GM19025 (cell line): ENCODE data around the gene MCF2L.
"Not testable (repeated sequence)": the region's sequence is repeated elsewhere in the genome, so short reads cannot be mapped to it uniquely, and the experiment has no call there.

Experiments
- ATAC-seq: cut with Tn5 transposase; IDR thresholded peaks from one replicate; pipeline ENCODE4 v1.9.1; 2021; ENCODE audit warnings: mild to moderate bottlenecking, low read depth, moderate library complexity; ENCODE audit not compliant: unreplicated experiment

The MCF2L gene

DNA sequence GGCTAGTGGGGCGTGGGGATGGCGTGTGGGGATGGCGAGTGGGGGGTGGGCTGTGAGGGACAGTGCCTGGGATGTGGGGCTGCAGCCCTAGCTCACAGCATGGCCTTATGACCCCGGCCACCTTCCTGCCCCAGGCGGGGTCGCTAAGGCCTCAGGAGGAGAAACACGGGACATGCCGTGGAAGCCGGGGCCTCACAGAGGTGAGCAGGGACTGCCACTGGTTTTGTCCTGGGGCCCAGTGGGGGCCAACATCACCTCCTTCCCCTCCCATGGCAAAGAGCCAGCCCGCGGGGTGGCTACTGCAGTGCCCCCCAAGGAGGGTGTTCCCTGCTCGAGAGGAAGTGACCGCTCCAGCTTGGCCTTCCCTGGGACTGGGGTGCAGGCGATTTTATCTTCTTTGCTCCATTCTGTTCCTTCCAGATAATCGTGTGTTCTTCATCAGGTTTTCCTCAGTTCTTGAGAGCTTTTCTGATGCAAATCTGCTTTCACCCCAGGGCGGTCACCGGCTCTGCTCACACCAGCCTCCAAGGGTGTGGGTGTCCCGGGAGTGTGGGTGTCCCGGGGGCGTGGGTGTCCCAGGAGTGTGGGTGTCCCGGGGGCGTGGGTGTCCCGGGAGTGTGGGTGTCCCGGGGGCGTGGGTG, 137.8 kb downstream of the MCF2L start:
- no peak for ATAC-seq

DNA sequence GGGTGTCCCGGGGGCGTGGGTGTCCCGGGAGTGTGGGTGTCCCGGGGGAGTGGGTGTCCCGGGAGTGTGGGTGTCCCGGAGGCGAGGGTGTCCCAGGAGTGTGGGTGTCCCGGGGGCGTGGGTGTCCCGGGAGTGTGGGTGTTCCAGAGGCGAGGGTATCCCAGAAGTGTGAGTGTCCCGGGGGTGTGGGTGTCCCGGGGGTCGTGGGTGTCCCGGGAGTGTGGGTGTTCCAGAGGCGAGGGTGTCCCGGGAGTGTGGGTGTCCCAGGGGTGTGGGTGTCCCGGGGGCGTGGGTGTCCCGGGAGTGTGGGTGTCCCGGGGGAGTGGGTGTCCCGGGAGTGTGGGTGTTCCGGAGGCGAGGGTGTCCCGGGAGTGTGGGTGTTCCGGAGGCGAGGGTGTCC, 139.5 kb downstream of the MCF2L start:
- not testable (repeated sequence) for ATAC-seq

DNA sequence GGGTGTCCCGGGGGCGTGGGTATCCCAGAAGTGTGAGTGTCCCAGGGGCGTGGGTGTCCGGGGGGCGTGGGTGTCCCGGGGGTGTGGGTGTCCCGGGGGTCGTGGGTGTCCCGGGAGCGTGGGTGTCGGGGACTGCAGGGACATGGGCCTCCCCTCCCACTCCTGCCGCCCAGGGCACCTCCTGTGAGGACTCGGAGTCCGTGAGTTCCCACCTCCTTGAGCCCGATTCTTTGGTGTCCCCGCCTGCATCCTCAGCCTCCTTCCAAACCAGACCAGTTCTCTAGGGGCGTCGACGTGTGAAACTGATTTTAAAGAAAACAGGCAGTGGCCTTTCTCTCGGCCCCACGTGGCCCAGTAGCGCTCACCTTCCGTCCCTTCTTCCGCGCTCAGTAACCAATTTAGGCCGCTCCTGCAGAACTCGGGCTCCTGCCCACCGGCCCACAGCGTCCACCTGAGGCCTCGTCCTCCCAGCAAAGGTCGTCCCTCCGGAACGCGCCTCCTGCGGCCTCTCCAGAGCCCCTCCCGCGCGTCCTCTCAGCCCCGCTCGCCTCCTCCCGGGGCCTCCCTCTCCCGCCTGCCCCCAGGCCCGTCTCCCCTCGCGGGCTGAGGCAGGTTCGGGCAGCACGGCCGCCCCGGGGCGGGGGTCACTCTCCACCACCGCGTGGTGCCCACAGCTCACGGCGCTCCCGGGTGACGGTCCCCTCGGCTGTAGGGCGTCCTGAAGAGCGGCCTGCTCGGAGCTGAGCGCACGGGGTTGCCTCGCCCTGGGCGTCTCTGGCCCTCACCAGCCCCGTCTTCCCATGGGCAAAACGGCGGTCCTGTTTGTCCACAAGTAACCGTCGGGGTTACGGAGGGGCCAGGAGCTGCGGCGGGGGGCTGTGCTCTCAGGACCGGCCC, 140.4 kb downstream of the MCF2L start:
- ATAC-seq, result no peak

DNA sequence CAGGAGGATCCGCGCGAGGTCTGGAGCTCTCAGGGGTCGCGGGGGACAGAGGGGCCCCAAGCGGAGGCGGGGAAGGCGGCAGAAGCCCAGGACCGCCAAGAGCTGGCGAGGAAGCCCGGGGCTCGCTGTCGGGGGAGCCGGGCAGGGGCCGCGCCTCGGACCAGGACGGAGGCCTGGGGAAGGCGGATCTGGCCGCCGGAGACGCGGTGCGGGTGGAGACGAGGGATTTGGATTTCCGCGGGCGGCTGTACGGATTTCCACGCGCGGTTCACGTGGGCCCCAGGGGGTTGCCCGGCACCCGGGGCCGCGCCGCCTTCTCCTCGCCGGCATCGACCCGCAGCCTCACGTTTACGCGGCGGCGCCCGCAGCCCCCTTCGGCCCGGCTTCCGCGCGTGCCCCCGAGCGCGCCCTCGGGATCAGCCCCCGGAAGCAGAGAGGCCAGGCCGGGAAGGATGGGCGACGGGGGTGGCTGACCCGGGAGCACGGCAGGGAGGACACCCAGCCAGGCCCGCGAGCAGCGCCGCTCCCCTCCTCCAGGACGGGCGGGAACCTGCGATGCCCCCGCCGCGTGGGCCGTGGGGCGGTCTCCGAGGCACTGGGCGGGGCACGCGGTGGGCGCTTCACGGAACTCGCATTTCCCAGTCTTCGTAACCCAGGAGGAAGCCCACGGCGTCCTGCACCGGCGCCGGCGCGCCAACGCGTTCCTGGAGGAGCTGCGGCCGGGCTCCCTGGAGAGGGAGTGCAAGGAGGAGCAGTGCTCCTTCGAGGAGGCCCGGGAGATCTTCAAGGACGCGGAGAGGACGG, 141.2 kb downstream of the MCF2L start:
- no peak for ATAC-seq

DNA sequence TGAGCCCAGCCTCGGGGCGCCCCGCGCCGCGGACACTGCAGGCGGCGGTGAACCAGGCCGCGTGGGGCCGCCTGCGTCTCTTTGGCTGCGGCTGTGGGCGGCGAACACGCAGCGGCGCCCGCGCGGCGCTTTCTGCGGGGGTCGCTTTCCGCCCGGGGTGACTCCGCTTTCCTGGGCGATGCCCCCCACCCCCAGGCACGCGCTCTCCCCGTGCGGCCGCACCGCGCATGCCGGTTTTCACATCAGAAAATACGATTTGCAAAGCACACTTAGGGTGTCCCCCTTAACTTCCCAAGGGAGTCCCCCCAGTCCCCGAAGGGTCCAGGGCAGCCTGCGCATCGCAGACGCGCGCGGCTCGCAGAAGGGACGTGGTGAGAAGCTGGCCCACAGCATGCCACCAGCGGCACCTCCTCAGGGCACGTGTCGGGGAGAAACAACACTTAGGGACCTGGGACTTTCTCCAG, 141.9 kb downstream of the MCF2L start:
- ATAC-seq, result no peak

DNA sequence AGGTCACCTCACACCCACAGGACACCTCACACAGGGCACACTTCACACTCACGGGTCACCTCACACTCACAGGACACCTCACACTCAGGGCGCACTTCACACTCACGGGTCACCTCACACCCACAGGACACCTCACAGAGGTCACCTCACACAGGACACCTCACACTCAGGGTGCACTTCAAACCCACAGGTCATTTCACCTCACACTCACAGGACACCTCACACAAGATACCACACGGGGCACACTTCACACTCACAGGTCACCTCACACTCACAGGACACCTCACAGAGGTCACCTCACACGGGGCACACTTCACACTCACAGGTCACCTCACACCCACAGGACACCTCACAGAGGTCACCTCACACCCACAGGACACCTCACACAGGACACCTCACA, 142.8 kb downstream of the MCF2L start:
- not testable (repeated sequence) for ATAC-seq

DNA sequence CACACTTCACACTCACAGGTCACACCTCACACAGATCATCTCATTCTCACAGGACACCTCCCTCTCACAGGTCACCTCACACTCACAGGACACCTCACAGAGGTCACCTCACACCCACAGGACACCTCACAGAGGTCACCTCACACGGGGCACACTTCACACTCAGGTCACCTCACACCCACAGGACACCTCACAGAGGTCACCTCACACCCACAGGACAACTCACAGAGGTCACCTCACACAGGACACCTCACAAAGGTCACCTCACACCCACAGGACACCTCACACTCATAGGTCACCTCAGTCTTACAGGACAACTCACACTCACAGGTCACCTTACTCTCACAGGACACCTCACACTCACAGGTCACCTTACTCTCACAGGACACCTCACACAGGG, 143.5 kb downstream of the MCF2L start:
- not testable (repeated sequence) for ATAC-seq

DNA sequence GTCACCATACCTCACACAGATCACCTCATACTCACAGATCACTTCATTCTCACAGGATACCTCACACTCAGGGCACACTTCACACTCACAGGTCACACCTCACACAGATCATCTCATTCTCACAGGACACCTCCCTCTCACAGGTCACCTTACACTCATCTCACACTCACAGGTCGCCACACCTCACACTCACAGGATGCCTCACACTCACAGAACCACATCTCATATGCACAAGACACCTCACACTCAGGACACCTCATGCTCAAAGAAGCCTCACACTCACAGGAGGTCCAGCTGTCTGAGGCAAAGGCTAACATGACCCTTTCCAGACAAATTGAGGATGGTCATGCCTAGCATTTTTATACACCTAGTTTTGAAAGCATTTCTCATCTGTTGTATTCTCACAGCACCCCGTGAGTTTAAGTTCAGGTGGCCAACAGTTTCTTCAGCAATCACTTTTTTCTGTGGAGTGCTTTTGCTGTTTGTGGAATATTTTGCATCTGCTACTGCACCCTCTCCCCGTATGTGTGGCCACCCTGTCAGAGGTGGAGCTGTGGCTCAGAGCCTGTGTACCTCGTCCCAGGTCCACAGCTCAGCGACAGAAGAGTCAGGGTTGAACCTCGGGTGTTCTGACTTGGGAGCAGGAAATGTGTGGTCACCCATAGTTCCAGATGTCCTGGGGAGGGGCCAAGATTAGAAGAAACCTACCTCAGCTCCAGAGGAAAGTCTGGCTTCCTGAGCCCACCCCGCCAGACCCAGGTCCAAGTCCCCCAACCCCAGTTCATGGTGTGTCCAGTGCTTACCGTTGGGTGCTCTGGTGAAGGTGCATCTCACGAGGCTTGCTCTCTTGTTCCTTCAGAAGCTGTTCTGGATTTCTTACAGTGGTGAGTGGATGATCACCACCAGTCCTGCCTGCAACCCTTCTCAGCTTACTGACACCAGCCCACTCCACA, 144.2 kb downstream of the MCF2L start:
- no peak for ATAC-seq

DNA sequence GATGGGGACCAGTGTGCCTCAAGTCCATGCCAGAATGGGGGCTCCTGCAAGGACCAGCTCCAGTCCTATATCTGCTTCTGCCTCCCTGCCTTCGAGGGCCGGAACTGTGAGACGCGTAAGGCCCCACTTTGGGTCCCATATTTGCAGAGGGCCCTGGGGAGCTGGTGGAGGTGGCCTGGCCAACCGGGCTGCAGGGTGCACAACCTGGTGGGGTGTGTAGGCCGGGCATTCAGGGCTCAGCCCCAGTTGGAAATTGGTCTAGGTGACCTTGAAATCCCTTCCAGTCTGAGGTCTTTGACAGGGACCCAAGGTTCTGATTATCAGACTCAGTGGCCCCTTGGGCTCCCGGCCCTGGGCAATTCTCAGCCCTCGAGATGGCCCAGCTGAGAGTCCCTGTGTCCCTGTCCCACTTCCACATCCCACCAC, 144.8 kb downstream of the MCF2L start:
- ATAC-seq, result no peak

DNA sequence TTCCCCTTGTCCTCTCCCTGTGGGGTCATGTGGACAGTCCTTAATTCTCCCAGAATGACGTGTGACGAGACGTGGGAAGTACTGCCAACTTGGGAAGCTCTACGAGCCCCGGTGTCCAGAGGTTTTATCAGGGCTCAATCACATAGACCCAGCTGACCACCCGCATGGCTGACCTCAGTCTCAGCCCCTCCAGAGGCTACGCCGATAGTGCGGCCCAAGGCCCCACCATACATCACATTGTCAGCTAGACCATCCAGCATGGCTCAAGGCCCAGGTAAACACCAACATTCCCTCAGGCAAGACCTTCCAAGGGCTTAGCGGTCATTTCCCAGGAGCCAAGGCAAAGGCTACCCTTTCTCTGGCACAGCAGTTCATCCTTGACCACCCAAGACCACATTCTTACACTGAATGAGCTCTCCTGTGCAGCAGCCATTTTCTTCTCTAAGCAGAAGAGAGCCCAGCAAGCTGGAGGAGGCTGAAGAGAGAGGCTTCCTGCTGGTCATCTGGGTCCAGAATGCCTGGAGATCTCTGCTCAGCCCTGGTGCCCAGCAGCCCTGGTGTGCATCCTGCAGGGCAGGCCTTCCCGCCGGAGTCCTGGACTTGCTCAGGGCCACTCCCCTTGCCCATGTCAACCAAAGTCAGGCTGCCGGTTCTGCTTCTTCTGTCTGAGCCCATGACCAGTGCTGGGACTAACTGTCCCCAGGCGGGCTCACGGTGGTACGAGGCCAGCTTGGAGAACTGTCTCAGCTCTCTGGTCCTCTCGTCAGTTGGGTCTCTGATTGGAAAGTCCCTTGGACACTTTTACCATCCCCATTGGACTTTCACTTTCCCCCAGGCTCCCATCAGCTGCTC, 145.7 kb downstream of the MCF2L start:
- no peak for ATAC-seq

DNA sequence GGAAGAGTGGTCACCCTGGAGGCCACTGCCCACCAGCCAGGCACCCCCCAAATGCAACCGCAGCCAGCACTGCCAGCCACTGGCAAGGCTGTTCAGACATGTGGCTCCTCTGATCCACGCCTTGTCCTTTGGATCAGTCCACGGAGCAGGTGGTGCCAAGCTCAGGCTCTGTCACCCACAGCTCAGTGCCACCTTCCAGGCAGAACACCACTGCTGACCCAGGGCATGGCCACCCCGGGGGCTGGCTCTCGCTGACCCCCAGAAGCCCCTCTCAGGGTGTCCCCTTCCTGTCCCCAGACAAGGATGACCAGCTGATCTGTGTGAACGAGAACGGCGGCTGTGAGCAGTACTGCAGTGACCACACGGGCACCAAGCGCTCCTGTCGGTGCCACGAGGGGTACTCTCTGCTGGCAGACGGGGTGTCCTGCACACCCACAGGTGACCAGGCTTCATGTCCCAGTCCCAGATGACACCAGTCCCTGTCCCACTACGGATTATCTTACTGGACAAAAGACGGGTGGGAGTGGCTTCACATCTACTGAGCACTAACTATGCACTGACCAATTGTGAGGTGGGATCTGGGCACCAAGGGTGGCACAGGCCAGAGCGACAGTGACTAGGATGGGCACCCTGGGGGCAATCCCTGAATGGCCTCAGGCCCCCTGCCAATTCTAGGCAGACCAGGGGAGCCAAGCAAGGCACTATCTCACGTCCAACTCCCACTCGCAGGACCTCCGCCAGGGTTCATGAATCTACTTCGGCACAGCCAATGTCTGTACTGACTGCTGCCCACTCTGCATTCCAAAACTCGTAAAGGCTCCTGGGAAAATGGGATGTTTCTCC, 146.6 kb downstream of the MCF2L start:
- ATAC-seq, result no peak

DNA sequence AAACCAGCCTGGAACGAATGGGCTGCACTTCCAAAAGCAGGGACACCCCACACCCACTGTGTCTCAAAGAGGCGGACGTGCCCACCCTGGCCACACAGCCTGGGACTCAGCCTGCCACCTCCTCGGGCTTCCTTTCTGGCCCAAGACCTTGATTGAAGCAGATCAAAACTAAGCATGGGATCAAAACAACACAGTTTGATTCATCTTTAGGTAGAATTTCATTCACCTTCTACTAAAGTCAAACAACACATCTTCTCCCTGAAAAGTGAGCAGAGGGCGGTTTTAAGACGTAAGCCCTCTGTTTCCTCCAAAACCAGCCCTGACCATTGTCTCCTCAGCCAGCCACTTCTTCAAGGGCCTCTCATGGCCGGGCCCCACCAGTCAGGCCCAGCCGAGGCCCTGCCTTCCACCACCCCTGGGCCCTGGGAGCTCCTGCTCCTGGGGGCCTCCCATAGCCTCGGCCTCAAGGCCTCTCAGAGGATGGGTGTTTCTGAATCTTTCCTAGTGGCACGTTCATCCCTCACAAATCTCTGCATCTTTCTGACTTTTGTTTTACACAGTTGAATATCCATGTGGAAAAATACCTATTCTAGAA, 147.3 kb downstream of the MCF2L start:
- ATAC-seq, result no peak

DNA sequence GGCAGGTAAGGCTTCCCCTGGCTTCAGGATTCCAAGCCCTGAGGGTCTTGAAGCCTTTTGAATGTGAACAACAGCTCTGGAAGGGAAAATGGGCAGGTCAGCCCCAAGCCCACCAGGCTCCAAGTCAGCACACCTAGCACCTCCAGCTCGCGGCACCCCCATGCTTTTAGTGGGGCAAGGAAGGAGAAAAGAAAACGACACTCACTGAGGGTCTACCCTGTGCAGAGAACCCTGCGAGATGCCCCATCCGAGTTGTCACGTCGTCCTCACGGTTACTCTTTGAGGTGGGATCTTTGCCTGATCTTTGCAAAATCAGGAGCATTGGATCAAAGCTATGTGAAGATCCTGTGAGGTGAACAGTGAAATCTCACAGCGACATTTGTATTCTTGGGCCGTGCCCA, 147.9 kb downstream of the MCF2L start:
- no peak for ATAC-seq

DNA sequence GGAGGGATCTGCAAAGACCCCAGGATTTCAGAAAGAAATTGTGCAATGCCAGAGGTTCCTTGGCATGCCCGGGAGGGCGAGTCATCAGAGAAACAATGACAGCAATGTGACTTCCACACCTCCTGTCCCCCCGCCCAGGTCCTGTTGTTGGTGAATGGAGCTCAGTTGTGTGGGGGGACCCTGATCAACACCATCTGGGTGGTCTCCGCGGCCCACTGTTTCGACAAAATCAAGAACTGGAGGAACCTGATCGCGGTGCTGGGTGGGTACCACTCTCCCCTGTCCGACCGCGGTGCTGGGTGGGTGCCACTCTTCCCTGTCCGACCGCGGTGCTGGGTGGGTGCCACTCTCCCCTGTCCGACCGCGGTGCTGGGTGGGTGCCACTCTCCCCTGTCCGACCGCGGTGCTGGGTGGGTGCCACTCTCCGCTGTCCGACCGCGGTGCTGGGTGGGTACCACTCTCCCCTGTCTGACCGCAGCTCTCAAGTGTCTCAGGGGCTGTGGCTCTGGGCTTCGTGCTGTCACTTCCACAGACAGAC, 148.4 kb downstream of the MCF2L start:
- no peak for ATAC-seq

DNA sequence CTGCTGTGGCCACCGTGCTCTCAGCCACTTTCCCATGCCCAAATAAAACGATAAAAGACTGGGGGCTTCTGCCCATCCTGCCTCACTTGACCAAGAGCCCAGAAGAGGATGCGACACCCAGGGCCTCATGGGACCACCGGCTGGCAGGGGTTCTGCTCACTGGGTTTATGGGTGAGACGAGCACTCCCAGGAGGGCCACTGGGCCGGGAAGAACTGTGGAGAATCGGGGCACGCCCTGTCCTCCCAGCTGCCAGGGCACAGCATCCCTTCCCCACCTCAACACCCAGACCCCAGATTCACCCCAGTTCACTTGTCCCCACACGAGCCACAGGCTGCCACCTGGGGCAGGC, 148.9 kb downstream of the MCF2L start:
- no peak for ATAC-seq

DNA sequence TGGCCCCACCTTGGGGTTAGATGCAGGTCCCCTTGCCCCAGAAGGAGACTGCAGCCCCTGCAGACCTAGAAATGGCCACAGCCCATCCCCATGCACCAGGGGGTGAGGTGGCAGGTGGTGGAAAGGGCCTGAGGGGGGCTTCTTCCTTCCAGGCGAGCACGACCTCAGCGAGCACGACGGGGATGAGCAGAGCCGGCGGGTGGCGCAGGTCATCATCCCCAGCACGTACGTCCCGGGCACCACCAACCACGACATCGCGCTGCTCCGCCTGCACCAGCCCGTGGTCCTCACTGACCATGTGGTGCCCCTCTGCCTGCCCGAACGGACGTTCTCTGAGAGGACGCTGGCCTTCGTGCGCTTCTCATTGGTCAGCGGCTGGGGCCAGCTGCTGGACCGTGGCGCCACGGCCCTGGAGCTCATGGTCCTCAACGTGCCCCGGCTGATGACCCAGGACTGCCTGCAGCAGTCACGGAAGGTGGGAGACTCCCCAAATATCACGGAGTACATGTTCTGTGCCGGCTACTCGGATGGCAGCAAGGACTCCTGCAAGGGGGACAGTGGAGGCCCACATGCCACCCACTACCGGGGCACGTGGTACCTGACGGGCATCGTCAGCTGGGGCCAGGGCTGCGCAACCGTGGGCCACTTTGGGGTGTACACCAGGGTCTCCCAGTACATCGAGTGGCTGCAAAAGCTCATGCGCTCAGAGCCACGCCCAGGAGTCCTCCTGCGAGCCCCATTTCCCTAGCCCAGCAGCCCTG, 149.4 kb downstream of the MCF2L start:
- ATAC-seq, result no peak
